ENCODE data around the gene MAPK14.

GRCh38 chr6:36068012-36068392 is 40.4 kb downstream of the MAPK14 start:
- TF ChIP-seq CTCF (IDR thresholded peaks at IDR 0.05) = no peak
- TF ChIP-seq POLR2A (IDR thresholded peaks at IDR 0.05) = no peak
